Kidney (tissue), 14 donors: Measurements from ENCODE around the gene MAN1A1. TPM values are rescaled to one million over a fixed set of nuclear protein-coding genes. Genes with fewer than 3 reads are reported as not detected.
"Not testable (repeated sequence)": the region's sequence is repeated elsewhere in the genome, so short reads cannot be mapped to it uniquely, and the experiment has no call there.

ENCODE experiments used
- DNase-seq, 5 donors: peaks; one replicate each; pipeline ENCODE4 v3.0.0-alpha.2; 2013 to 2020
- FAIRE-seq: peaks from 2 replicates; lab custom pipeline; 2012; peaks lifted over from hg19 to GRCh38; lab: Jason Lieb, UNC
- H3K27ac ChIP-seq, 2 donors: one replicate each; pipeline ENCODE4 v1.7.0; 2013; ENCODE audit warnings: low read depth in 2 of 2, low read length in 2 of 2, inconsistent platforms in 1 of 2
- H3K27me3 ChIP-seq: one replicate; pipeline ENCODE4 v1.7.1; 2013; ENCODE audit warnings: low read length, inconsistent platforms; ENCODE audit not compliant: control insufficient read depth, insufficient read depth
- H3K36me3 ChIP-seq, 3 donors: one replicate each; pipeline versions ENCODE4 v1.7.0 to v1.7.1; 2013; ENCODE audit warnings: low read length in 3 of 3, control low read depth in 1 of 3, inconsistent platforms in 1 of 3; ENCODE audit not compliant: insufficient read depth in 3 of 3, control insufficient read depth in 2 of 3
- H3K4me1 ChIP-seq, 3 donors: one replicate each; pipeline versions ENCODE4 v1.7.0 to v1.7.1; 2013; ENCODE audit warnings: low read length in 3 of 3, inconsistent platforms in 1 of 3, low read depth in 1 of 3; ENCODE audit not compliant: control insufficient read depth in 2 of 3, insufficient read depth in 2 of 3
- H3K4me3 ChIP-seq, 3 donors: one replicate each; pipeline versions ENCODE4 v1.7.0 to v1.8.1; 2013; ENCODE audit warnings: low read length in 3 of 3, control low read depth in 1 of 3, inconsistent platforms in 1 of 3
- H3K9ac ChIP-seq, 3 donors: one replicate each; pipeline versions ENCODE4 v1.7.0 to v1.7.1; 2013; ENCODE audit warnings: low read length in 3 of 3, control low read depth in 1 of 3, inconsistent platforms in 1 of 3
- H3K9me3 ChIP-seq, 3 donors: one replicate each; pipeline versions ENCODE4 v1.7.0 to v1.7.1; 2013; ENCODE audit warnings: low read length in 3 of 3, control low read depth in 1 of 3, inconsistent platforms in 1 of 3; ENCODE audit not compliant: control insufficient read depth in 2 of 3, insufficient read depth in 1 of 3
- intact Hi-C: fragments of 100-400 bp; cut with DNase I; formaldehyde crosslinking; loops from one replicate; pipeline ENCODE4 v1.11.1; 2022
- polyA plus RNA-seq: library from polyadenylated mRNA; stranded (reverse); fragments of 350-450 nt; fragmentation: Illumina TruSeq; extraction: RNeasy Lipid Tissue Mini Kit (QIAGEN cat#74804); gene quantifications from one replicate; pipeline ENCODE4 v1.2.3, GENCODE V29; 2014; ENCODE audit warnings: low read depth, low replicate concordance; ENCODE audit not compliant: insufficient read depth
- total RNA-seq: library from RNA; stranded (reverse); fragmentation: NEBNext Ultra II Directional; extraction: Animal tissue kit (Norgen Biotek cat#: 25700); gene quantifications from one replicate; pipeline ENCODE4 v1.2.1, GENCODE V29; 2021
- TF ChIP-seq, protein P1 (sequence below): IDR thresholded peaks from 3 replicates; pipeline ENCODE4 v1.5.1; 2012; ENCODE audit warnings: mild to moderate bottlenecking, moderate library complexity, borderline replicate concordance; ENCODE audit not compliant: insufficient read depth; ENCODE audit errors: extremely low read depth
- donor health status: control.
- donor health status: control.
- donor health status: control.
- donor health status: control.
- donor health status: control.
- donor health status: DM: yes; HTN: yes; CAD: no.
- donor health status: Normal renal cell carcinoma (clear cell type).

Gene MAN1A1
- total and polyA plus RNA-seq, 2 donors from 2014 or later = 30.4 to 68.5 TPM

DNA sequence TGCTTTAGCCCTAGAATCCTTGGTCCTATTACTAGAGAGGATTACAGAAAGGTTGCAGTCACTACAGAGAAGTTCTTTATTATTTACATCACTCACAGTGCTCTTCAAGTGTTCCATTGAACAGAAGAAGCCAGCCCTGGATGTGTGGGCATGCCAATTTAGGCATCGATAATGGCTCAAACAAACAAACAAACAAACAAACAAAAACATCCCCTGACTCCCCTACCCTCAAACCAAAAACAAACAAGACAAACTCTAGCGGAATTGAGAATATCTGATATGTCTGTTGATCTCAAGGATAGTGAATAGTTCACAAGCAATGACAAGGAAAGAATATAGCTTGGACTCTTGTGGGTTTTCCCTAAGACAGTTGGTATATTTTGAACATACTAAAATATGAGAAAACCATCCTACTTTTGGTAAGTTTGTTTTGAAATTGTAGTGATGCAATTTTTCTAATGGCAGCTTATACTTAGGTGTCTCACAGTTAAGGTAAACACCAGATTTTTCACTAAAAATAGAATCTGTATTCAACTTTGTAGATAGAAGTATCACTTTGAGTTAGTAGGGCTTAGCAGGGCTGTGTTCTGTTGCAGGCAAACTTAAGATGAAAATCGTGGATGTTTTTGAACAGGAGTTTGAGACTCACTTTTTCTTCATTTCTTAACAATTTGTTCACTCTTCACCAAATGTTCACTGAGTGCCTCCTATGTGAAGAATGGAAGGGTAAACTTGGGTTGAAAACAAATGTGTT is 178.3 kb downstream of the MAN1A1 start:
- no peaks in the 10 kb centered on the region for H3K36me3 ChIP-seq
- no peak overlapping the region for H3K27ac ChIP-seq
- H3K9me3 ChIP-seq = no peaks in the 10 kb centered on the region
- no peak overlapping the region for H3K4me3 ChIP-seq
- H3K4me1 ChIP-seq = no peaks in the 10 kb centered on the region
- no peaks in the 10 kb centered on the region for H3K27me3 ChIP-seq
- FAIRE-seq (no peak), DNase-seq (no peak)
- intact Hi-C loops = no loop called here
- TF ChIP-seq, protein P1, sequence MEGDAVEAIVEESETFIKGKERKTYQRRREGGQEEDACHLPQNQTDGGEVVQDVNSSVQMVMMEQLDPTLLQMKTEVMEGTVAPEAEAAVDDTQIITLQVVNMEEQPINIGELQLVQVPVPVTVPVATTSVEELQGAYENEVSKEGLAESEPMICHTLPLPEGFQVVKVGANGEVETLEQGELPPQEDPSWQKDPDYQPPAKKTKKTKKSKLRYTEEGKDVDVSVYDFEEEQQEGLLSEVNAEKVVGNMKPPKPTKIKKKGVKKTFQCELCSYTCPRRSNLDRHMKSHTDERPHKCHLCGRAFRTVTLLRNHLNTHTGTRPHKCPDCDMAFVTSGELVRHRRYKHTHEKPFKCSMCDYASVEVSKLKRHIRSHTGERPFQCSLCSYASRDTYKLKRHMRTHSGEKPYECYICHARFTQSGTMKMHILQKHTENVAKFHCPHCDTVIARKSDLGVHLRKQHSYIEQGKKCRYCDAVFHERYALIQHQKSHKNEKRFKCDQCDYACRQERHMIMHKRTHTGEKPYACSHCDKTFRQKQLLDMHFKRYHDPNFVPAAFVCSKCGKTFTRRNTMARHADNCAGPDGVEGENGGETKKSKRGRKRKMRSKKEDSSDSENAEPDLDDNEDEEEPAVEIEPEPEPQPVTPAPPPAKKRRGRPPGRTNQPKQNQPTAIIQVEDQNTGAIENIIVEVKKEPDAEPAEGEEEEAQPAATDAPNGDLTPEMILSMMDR = no peak
- no peak overlapping the region for H3K9ac ChIP-seq

DNA sequence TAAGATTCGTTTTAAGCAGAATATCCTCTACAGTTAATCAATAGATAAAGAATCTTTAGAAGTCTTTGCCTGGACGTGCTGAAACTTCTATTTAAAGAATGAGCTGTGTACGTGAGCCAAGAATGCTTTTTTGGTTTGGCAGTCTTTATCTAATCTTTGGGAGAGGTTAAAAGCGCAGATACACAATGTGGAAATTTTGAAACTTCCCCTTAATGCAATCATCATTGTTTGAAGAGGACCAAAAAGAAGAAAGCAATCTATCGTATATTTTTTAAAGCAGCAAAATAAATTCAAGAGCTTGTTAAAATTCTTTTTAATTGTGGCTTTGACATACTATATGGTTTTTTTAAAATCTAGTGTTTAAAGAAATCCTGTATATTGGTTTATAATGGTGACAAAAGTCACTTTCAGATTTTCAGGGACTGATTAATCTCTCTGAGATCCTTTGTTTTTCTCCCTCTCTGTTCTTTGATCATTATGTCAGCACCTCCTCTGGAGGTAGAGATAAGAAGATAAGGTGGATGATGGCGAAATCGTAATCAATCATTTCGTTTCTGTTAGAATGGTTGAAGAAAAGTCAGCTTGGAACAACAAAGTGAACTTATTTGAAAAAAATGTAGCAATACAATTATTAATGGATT is 179.0 kb downstream of the MAN1A1 start:
- TF ChIP-seq, protein P1 = no peak
- no peaks in the 10 kb centered on the region for H3K4me1 ChIP-seq
- no peak for FAIRE-seq
- no peak overlapping the region for H3K4me3 ChIP-seq
- no peaks in the 10 kb centered on the region for H3K36me3 ChIP-seq
- H3K9me3 ChIP-seq = no peaks in the 10 kb centered on the region
- DNase-seq = no peak
- no peak overlapping the region for H3K9ac ChIP-seq
- no peak overlapping the region for H3K27ac ChIP-seq
- intact Hi-C loops = no loop called here
- no peaks in the 10 kb centered on the region for H3K27me3 ChIP-seq

DNA sequence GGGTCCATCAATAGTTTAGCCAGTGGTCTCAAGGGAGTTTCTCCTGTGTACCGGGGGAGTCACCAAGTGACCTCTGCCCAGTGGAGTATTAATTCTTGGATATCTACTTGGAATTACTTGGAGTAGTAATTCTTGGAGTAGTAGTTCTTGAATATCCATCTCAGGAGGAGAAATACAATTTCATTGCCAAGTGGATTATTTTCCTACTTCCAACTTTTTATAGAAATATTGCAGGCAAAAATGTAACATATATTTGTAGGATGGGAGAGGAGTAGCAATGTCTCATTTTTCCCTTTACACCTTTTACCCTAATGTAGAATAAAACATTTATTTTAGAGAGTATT is 179.5 kb downstream of the MAN1A1 start:
- Histone ChIP-seq H3K27ac (no peak overlapping the region), H3K9ac (no peak overlapping the region), H3K4me3 (no peak overlapping the region), H3K27me3 (no peaks in the 10 kb centered on the region), H3K9me3 (no peaks in the 10 kb centered on the region), H3K4me1 (no peaks in the 10 kb centered on the region), H3K36me3 (no peaks in the 10 kb centered on the region)
- TF ChIP-seq, protein P1 = no peak
- intact Hi-C loops = no loop called here
- DNase-seq (no peak), FAIRE-seq (no peak)

DNA sequence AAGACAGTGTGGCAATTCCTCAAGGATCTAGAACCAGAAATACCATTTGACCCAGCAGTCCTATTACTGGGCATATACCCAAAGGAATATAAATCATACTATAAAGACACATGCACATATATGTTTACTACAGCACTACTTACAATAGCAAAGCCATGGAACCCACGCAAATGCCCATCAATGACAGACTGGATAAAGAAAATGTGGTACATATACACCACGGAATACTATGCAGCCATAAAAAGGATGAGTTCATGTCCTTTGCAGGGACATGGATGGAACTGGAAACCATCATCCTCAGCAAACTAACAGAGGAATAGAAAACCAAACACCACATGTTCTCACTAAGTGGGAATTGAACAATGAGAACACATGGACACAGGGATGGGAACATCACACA is 180.2 kb downstream of the MAN1A1 start:
- FAIRE-seq, H3K36me3 ChIP-seq, H3K4me3 ChIP-seq, DNase-seq, H3K9me3 ChIP-seq, intact Hi-C loops, H3K9ac ChIP-seq, H3K27me3 ChIP-seq, H3K27ac ChIP-seq, H3K4me1 ChIP-seq: not testable (repeated sequence)
